Spleen (tissue), 13 donors: ENCODE data around the gene IFIT2. TPM values are rescaled to one million over a fixed set of nuclear protein-coding genes. Genes with fewer than 3 reads are reported as not detected.
"Not testable (repeated sequence)": the region's sequence is repeated elsewhere in the genome, so short reads cannot be mapped to it uniquely, and the experiment has no call there.

Source experiments
- DNase-seq: peaks from one replicate; pipeline ENCODE4 v3.0.0-alpha.2; 2020
- H3K27ac ChIP-seq, 8 donors: fragments of 200-600 bp; sonication (generic) in 7 of 8; 1 replicate in 4 of 8; 2 replicates in 4 of 8; pipeline versions ENCODE4 v1.5.0 to v1.8.0; 2016 to 2021; ENCODE audit warnings: inconsistent platforms in 4 of 8, mild to moderate bottlenecking in 4 of 8, moderate library complexity in 1 of 8
- H3K27me3 ChIP-seq, 7 donors: fragments of 200-600 bp; sonication (generic) in 6 of 7; replicated peaks in 1 of 7; 1 replicate in 4 of 7; 2 replicates in 3 of 7; pipeline versions ENCODE4 v1.5.0 to v1.8.0; 2016 to 2021; ENCODE audit warnings: inconsistent platforms in 3 of 7, mild to moderate bottlenecking in 1 of 7
- H3K36me3 ChIP-seq, 6 donors: fragments of 200-600 bp; sonication (generic) in 5 of 6; 1 replicate in 4 of 6; 2 replicates in 2 of 6; pipeline versions ENCODE4 v1.5.0 to v1.8.0; 2016 to 2021; ENCODE audit warnings: inconsistent platforms in 2 of 6
- H3K4me1 ChIP-seq, 6 donors: fragments of 200-600 bp; sonication (generic) in 5 of 6; 1 replicate in 3 of 6; 2 replicates in 3 of 6; pipeline versions ENCODE4 v1.5.0 to v1.8.0; 2016 to 2021; ENCODE audit warnings: inconsistent platforms in 3 of 6
- H3K4me3 ChIP-seq, 8 donors: fragments of 200-600 bp; sonication (generic) in 7 of 8; 1 replicate in 4 of 8; 2 replicates in 4 of 8; pipeline versions ENCODE4 v1.5.0 to v1.8.0; 2016 to 2021; ENCODE audit warnings: inconsistent platforms in 4 of 8, mild to moderate bottlenecking in 4 of 8, moderate library complexity in 2 of 8
- H3K9me3 ChIP-seq, 8 donors: fragments of 200-600 bp; sonication (generic) in 7 of 8; 1 replicate in 4 of 8; 2 replicates in 4 of 8; pipeline versions ENCODE4 v1.5.0 to v1.8.0; 2016 to 2021; ENCODE audit warnings: inconsistent platforms in 4 of 8
- POLR2A ChIP-seq, 3 donors: fragments of 450-650 bp; IDR thresholded peaks; one replicate each; pipeline ENCODE4 v1.5.1; 2017; ENCODE audit warnings: antibody characterized with exemption in 3 of 3, mild to moderate bottlenecking in 1 of 3
- POLR2AphosphoS5 ChIP-seq, 3 donors: sonication (generic); formaldehyde crosslinking; IDR thresholded peaks; one replicate each; pipeline ENCODE4 v1.5.1; 2017; ENCODE audit warnings: antibody characterized with exemption in 3 of 3
- WGBS, 5 donors: extraction: QIAGEN DNeasy Blood & Tissue Kit in 3 of 5; methylation state at CpG; one replicate each; pipeline versions ENCODE4 v1.1.5 to v1.1.7; 2013 to 2018; 5-methylcytosine and 5-hydroxymethylcytosine counted together
- intact Hi-C: fragments of 100-400 bp; cut with DNase I; formaldehyde crosslinking; loops from one replicate; pipeline ENCODE4 v1.15.0; 2023; ENCODE audit warnings: low total_unique reads
- long read RNA-seq, 2 donors: transcript quantifications; one replicate each; lab custom pipeline, GENCODE V29; 2026
- polyA plus RNA-seq, 3 donors: library from polyadenylated mRNA; stranded (reverse); fragments of 200-250 nt; gene quantifications; one replicate each; pipeline ENCODE4 v1.2.1, GENCODE V29; 2013
- total RNA-seq, 7 donors: library from RNA; depleted of rRNA in 3 of 7; stranded (reverse); fragments of >200 nt in 3 of 7; fragmentation: NEBNext Ultra II Directional in 4 of 7; extraction: Animal tissue kit (Norgen Biotek cat#: 25700) in 4 of 7; gene quantifications; one replicate each; pipeline versions ENCODE4 v1.1.0 to v1.2.1, GENCODE V29; 2016 to 2021
- TF ChIP-seq, protein P1 (sequence below), 11 experiments: fragments of 200-600 bp in 7 of 11; fragments of 450-650 bp in 4 of 11; sonication (generic) in 4 of 11; IDR thresholded peaks in 8 of 11; conservative IDR thresholded peaks in 3 of 11; 1 replicate in 7 of 11; 2 replicates in 4 of 11; pipeline versions ENCODE4 v1.4.0 to v1.8.0; 2016 to 2021; ENCODE audit warnings: antibody characterized with exemption in 11 of 11, inconsistent platforms in 4 of 11, mild to moderate bottlenecking in 1 of 11
- donor health status: healthy with polysubstance abuse.
- donor health status: DM: no; HTN: no; CAD: no; lungs with moderate emphysema.
- donor health status: DM: no; HTN: no; CAD: no.
- donor health status: Bipolar disorder and iron deficiency.
- donor health status: healthy.
- donor health status: DM: no; HTN: no; CAD: no.
- donor health status: DM: yes; HTN: yes; CAD: no.

Gene IFIT2, protein sequence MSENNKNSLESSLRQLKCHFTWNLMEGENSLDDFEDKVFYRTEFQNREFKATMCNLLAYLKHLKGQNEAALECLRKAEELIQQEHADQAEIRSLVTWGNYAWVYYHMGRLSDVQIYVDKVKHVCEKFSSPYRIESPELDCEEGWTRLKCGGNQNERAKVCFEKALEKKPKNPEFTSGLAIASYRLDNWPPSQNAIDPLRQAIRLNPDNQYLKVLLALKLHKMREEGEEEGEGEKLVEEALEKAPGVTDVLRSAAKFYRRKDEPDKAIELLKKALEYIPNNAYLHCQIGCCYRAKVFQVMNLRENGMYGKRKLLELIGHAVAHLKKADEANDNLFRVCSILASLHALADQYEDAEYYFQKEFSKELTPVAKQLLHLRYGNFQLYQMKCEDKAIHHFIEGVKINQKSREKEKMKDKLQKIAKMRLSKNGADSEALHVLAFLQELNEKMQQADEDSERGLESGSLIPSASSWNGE
- total RNA-seq: 10 to 100 TPM; 12.8 to 22.2 (median 18.2) TPM
- 10 to 100 TPM in 1 of 3 donors, 1 to 10 TPM in 2; 6.1 to 11.4 (median 7.0) TPM for polyA plus RNA-seq
- long read RNA-seq, donor 1, transcript IFIT2-201 (2 exons, 3,489 nt): major isoform, 15 of 15 reads
- long read RNA-seq, donor 1, partial matches to known transcripts: 0 of 15 reads
- long read RNA-seq, donor 1, other reads (novel, unspliced or antisense): 0 of 15 reads
- long read RNA-seq, donor 2, transcript IFIT2-201 (2 exons, 3,489 nt): major isoform, 12 of 12 reads
- long read RNA-seq, donor 2, partial matches to known transcripts: 0 of 12 reads
- long read RNA-seq, donor 2, other reads (novel, unspliced or antisense): 0 of 12 reads

DNA sequence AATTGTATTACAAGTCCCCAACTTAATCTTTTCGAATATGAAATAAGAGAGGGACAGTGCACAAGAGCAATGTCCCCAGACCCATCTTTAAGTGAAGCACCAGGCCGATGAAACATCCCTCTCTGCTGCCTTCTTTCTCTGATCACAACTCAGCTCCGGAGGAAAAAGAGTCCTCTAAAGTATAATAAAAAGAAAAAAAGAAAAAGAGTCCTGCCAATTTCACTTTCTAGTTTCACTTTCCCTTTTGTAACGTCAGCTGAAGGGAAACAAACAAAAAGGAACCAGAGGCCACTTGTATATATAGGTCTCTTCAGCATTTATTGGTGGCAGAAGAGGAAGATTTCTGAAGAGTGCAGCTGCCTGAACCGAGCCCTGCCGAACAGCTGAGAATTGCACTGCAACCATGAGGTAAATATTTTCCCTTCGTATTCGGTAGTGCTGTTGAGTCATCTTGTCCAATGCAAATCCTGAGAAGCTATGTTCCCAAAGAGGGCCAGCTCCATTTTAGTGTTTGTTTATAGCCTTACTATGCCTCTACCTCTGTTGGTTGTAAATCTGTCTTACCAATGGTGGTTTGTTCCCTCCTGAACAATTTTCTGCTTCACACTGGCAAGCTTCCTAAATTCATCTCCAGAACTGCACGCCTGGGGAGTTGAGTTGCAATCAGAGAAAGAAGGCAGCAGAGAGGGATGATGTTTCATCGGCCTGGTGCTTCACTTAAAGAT, at the start of gene IFIT2:
Gene IFIT2 (plus strand): TSS at position 326 of the 725 bp plus-strand sequence. CDS start 78 bp downstream, at position 404.
- peak in 2 of 3 donors; percentile 48 to 92 for TF ChIP-seq POLR2A (IDR thresholded peaks at IDR 0.05)
- TF ChIP-seq POLR2AphosphoS5 (IDR thresholded peaks at IDR 0.05): peak in 1 of 3 donors; percentile 97
- TF ChIP-seq, protein P1, sequence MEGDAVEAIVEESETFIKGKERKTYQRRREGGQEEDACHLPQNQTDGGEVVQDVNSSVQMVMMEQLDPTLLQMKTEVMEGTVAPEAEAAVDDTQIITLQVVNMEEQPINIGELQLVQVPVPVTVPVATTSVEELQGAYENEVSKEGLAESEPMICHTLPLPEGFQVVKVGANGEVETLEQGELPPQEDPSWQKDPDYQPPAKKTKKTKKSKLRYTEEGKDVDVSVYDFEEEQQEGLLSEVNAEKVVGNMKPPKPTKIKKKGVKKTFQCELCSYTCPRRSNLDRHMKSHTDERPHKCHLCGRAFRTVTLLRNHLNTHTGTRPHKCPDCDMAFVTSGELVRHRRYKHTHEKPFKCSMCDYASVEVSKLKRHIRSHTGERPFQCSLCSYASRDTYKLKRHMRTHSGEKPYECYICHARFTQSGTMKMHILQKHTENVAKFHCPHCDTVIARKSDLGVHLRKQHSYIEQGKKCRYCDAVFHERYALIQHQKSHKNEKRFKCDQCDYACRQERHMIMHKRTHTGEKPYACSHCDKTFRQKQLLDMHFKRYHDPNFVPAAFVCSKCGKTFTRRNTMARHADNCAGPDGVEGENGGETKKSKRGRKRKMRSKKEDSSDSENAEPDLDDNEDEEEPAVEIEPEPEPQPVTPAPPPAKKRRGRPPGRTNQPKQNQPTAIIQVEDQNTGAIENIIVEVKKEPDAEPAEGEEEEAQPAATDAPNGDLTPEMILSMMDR (IDR thresholded peaks at IDR 0.05 in 8 of 11, conservative IDR thresholded peaks at IDR 0.05 in 3 of 11): peak in 1 of 11 experiments; percentile 3
- 0 to 2% (median 1%) methylated on average over 10 of the region's 10 CpGs for WGBS, 5 donors
- peak; percentile 80 for DNase-seq
- peaks cover 0 to 14% (median 7%) of the 10 kb centered on the region in 8 donors for H3K9me3 ChIP-seq
- peaks cover 11 to 60% (median 37%) of the 10 kb centered on the region in 6 donors for H3K4me1 ChIP-seq
- peak within 1 kb of the TSS; percentile 85 to 96 (median 94) for H3K27ac ChIP-seq
- H3K36me3 ChIP-seq: peaks cover 0 to 16% (median 12%) of the 10 kb centered on the region in 6 donors
- intact Hi-C loops: no loop called here
- H3K27me3 ChIP-seq: no peaks in the 10 kb centered on the region
- H3K4me3 ChIP-seq: peak within 1 kb of the TSS; percentile 37 to 83 (median 50)

DNA sequence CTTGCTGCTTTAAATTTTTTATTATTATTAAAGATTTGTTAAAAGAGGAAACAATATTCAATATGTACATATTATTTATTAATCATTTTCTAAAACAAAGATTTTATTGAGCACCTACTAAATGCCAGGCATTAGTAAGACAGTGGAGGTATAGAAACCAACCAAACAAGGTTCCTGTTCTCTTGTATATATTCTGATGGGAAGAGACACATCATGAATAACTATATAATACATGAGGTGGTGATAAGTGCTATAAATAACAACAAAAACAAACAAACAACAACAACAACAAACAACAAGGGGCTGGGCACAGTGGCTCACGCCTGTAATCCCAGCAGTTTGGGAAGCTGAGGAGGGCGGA, 49.6 kb upstream of the IFIT2 start:
- Histone ChIP-seq H3K9me3 (peaks cover 0 to 19% (median 14%) of the 10 kb centered on the region in 8 donors), H3K27ac (peak overlapping the region in 7 of 8 donors; percentile 74 to 93 (median 87)), H3K27me3 (no peaks in the 10 kb centered on the region), H3K36me3 (no peaks in the 10 kb centered on the region), H3K4me3 (peak overlapping the region in 6 of 8 donors; percentile 71 to 98 (median 82)), H3K4me1 (peaks cover 5 to 40% (median 30%) of the 10 kb centered on the region in 6 donors)
- WGBS, 5 donors: 78 to 96% (median 95%) methylated on average over 2 of the region's 2 CpGs
- intact Hi-C loops: loop anchor here (10.0 kb wide), 1 partner anchor 143 kb away; the partner anchor contains the start of gene IFIT1
- TF ChIP-seq, protein P1 (IDR thresholded peaks at IDR 0.05 in 8 of 11, conservative IDR thresholded peaks at IDR 0.05 in 3 of 11): no peak
- no peak for TF ChIP-seq POLR2A (IDR thresholded peaks at IDR 0.05)
- TF ChIP-seq POLR2AphosphoS5 (IDR thresholded peaks at IDR 0.05): no peak
- no peak for DNase-seq

DNA sequence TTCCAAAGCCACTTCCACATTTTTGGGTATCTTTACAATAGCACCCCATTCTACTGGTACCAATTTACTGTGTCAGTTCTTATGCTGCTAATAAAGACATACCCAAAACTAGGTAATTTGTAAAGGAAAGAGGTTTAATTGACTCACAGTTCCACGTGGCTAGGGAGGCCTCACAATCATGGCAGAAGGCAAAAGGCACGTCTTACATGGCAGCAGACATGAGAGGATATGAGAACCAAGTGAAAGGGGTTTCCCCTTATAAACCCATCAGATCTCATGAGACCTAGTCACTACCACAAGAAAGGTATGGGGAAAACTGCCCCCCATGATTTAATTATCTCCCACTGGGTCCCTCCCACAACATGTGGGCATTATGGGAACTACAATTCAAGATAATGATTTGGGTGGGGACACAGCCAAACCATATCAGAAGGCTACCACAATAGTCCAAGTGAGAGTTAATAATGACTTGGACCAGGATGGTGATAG, 46.7 kb upstream of the IFIT2 start:
- not testable (repeated sequence) for H3K4me3 ChIP-seq, H3K36me3 ChIP-seq, H3K27me3 ChIP-seq, DNase-seq
- peaks cover 0 to 19% (median 14%) of the 10 kb centered on the region in 8 donors for H3K9me3 ChIP-seq
- intact Hi-C loops: loop anchor here (10.0 kb wide), 1 partner anchor 140 kb away; the partner anchor contains the start of gene IFIT1
- H3K4me1 ChIP-seq: peaks cover 5 to 23% (median 18%) of the 10 kb centered on the region in 6 donors
- H3K27ac ChIP-seq: peak overlapping the region in 2 of 8 donors; percentile 58 to 61
- WGBS, 5 donors: 43 to 70% (median 67%) methylated on average over 2 of the region's 2 CpGs

DNA sequence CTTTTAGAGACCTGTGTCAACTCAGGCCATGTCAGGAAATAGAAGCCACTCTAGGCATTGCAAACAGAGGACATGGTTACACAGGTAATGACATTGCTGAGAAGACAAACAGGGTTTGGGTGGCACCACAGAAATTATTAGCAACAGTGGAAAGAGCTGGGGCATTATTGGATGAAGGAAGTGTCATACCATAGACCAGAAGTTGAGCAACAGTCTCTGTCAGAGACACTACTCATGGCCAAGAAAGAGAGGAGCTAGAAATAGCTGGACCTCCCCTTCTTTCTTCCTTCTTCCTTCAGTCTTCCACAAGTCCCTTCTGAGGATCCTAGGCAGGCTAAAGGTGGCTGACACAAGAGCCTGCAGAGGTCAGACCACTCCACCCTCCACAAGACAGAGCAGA, 46.1 kb upstream of the IFIT2 start:
- H3K4me3 ChIP-seq: no peak overlapping the region
- intact Hi-C loops: loop anchor here (10.0 kb wide), 1 partner anchor 139 kb away; the partner anchor contains the start of gene IFIT1
- H3K36me3 ChIP-seq: no peaks in the 10 kb centered on the region
- H3K4me1 ChIP-seq: peaks cover 4 to 23% (median 16%) of the 10 kb centered on the region in 6 donors
- no peak for TF ChIP-seq POLR2AphosphoS5 (IDR thresholded peaks at IDR 0.05)
- TF ChIP-seq POLR2A (IDR thresholded peaks at IDR 0.05): no peak
- TF ChIP-seq, protein P1 (IDR thresholded peaks at IDR 0.05 in 8 of 11, conservative IDR thresholded peaks at IDR 0.05 in 3 of 11): no peak
- H3K9me3 ChIP-seq: peaks cover 0 to 19% (median 14%) of the 10 kb centered on the region in 8 donors
- H3K27ac ChIP-seq: peak overlapping the region in 5 of 8 donors; percentile 22 to 61 (median 51)
- DNase-seq: no peak
- H3K27me3 ChIP-seq: no peaks in the 10 kb centered on the region
